Measurements from ENCODE around the gene MPLKIP.
"Not testable (repeated sequence)": the region's sequence is repeated elsewhere in the genome, so short reads cannot be mapped to it uniquely, and the experiment has no call there.

Gene MPLKIP

DNA sequence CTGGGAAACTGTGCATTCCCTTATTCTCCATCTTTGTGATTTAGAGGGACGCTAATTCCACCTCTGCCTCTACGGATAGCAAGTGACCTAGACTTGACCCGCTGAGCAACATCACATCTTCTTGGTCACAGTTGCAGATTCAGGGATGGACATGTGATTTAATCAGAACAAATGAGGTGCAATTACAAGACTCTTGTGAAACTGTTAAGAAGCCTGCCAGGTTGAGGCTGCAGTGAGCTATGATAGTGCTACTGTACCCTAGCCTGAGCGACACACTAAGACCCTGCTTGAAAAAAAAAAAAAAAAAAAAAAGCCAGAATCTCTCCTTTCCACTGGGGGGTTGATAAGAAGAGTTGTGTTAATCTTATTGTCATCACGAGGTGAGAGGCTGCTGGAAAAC lies 14.4 kb downstream of the MPLKIP start:
- Histone ChIP-seq H3K9me3 (replicated peaks in 1 of 2; ENCODE audit: control insufficient read depth in 2 of 2, insufficient read depth in 1 of 2, low read depth in 1 of 2, low read length in 2 of 2) (no peaks in the 10 kb centered on the region), H3K23ac (ENCODE audit: low read depth, low read length, poor library complexity) (no peak overlapping the region), H3K79me1 (ENCODE audit: low read depth, low read length) (peaks cover 1% of the 10 kb centered on the region), H3K18ac (ENCODE audit: low read length) (no peak overlapping the region), H2BK120ac (ENCODE audit: low read depth, low read length) (no peak overlapping the region), H3K4me1 (ENCODE audit: control insufficient read depth in 2 of 2, insufficient read depth in 1 of 2, low read depth in 1 of 2, low read length in 2 of 2) (no peaks in the 10 kb centered on the region), H2BK15ac (ENCODE audit: low read length) (no peak overlapping the region), H3K27ac (replicated peaks; ENCODE audit: low read length) (no peak overlapping the region), H2BK5ac (ENCODE audit: low read length) (no peak overlapping the region), H4K8ac (ENCODE audit: low read depth, low read length) (no peak overlapping the region), H3K9ac (ENCODE audit: low read depth, low read length, poor library complexity) (no peak overlapping the region), H3K4me2 (ENCODE audit: insufficient read depth, low read length, poor library complexity, severe bottlenecking) (no peak overlapping the region), H3K4ac (ENCODE audit: low read length) (no peak overlapping the region), H2BK12ac (ENCODE audit: low read length) (no peak overlapping the region), H2AFZ (ENCODE audit: low read length) (no peak overlapping the region), H3K4me3 (ENCODE audit: low read length in 2 of 2) (no peak overlapping the region), H3K27me3 (ENCODE audit: control insufficient read depth in 3 of 3, insufficient read depth in 3 of 3, low read depth in 1 of 3, low read length in 3 of 3) (no peaks in the 10 kb centered on the region), H4K91ac (ENCODE audit: low read depth, low read length, poor library complexity) (no peak overlapping the region), H2AK5ac (ENCODE audit: low read depth, low read length) (no peak overlapping the region), H3K14ac (ENCODE audit: low read length) (no peak overlapping the region), H3K36me3 (replicated peaks in 1 of 2; ENCODE audit: control insufficient read depth in 2 of 2, insufficient read depth in 2 of 2, low read length in 2 of 2) (peaks cover 0 to 10% of the 10 kb centered on the region in 2 donors)
- WGBS, 2 donors (ENCODE audit: extremely low coverage in 2 of 2, insufficient read length in 2 of 2, insufficient replicate concordance in 1 of 2), result no CpG with 5 or more reads among the region's 5 CpGs
- no peak for DNase-seq (ENCODE audit: low spot score)

- H3K27me3 ChIP-seq (ENCODE audit: control insufficient read depth in 3 of 3, insufficient read depth in 3 of 3, low read depth in 1 of 3, low read length in 3 of 3); H3K23ac ChIP-seq (ENCODE audit: low read depth, low read length, poor library complexity): not testable (repeated sequence)
- WGBS, 2 donors (ENCODE audit: extremely low coverage in 2 of 2, insufficient read length in 2 of 2, insufficient replicate concordance in 1 of 2), result no CpG with 5 or more reads among the region's 7 CpGs
Observed at GRCh38 chr7:40118201-40118600, 16.2 kb downstream of the MPLKIP start.

DNA sequence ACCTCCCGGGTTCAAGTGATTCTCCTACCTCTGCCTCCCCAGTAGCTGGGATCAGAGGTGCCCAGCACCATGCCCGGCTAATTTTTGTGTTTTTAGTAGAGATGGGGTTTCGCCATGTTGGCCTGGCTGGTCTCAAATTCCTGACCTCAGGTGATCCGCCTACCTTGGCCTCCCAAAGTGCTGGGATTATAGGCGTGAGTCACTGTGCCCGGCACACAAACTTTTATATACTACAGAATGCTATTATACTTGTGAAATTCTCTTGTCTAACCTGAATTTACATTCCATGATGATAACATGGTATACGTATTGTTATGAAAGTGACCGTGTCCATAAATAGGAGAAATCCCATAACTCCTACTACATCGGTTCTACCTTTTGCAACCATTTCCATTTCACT lies 17.2 kb downstream of the MPLKIP start:
- H3K14ac ChIP-seq (ENCODE audit: low read length); H3K27ac ChIP-seq (replicated peaks; ENCODE audit: low read length); H3K4ac ChIP-seq (ENCODE audit: low read length); H2BK5ac ChIP-seq (ENCODE audit: low read length); H3K4me3 ChIP-seq (ENCODE audit: low read length in 2 of 2); H2BK120ac ChIP-seq (ENCODE audit: low read depth, low read length); H4K8ac ChIP-seq (ENCODE audit: low read depth, low read length); H2AK5ac ChIP-seq (ENCODE audit: low read depth, low read length); H3K79me1 ChIP-seq (ENCODE audit: low read depth, low read length); H3K27me3 ChIP-seq (ENCODE audit: control insufficient read depth in 3 of 3, insufficient read depth in 3 of 3, low read depth in 1 of 3, low read length in 3 of 3); H3K9ac ChIP-seq (ENCODE audit: low read depth, low read length, poor library complexity); H2BK15ac ChIP-seq (ENCODE audit: low read length); H3K36me3 ChIP-seq (replicated peaks in 1 of 2; ENCODE audit: control insufficient read depth in 2 of 2, insufficient read depth in 2 of 2, low read length in 2 of 2); H3K18ac ChIP-seq (ENCODE audit: low read length); H3K23ac ChIP-seq (ENCODE audit: low read depth, low read length, poor library complexity); H2BK12ac ChIP-seq (ENCODE audit: low read length); H2AFZ ChIP-seq (ENCODE audit: low read length); H3K9me3 ChIP-seq (replicated peaks in 1 of 2; ENCODE audit: control insufficient read depth in 2 of 2, insufficient read depth in 1 of 2, low read depth in 1 of 2, low read length in 2 of 2); H3K4me1 ChIP-seq (ENCODE audit: control insufficient read depth in 2 of 2, insufficient read depth in 1 of 2, low read depth in 1 of 2, low read length in 2 of 2); DNase-seq (ENCODE audit: low spot score); H3K4me2 ChIP-seq (ENCODE audit: insufficient read depth, low read length, poor library complexity, severe bottlenecking); H4K91ac ChIP-seq (ENCODE audit: low read depth, low read length, poor library complexity): not testable (repeated sequence)
- WGBS, 2 donors (ENCODE audit: extremely low coverage in 2 of 2, insufficient read length in 2 of 2, insufficient replicate concordance in 1 of 2), result no CpG with 5 or more reads among the region's 9 CpGs

More at GRCh38 chr7:40118201-40118600, 16.2 kb downstream of the MPLKIP start:
- not testable (repeated sequence) for H2AFZ ChIP-seq (ENCODE audit: low read length); H2BK15ac ChIP-seq (ENCODE audit: low read length); H3K14ac ChIP-seq (ENCODE audit: low read length); H3K9ac ChIP-seq (ENCODE audit: low read depth, low read length, poor library complexity); H3K4me3 ChIP-seq (ENCODE audit: low read length in 2 of 2); H3K18ac ChIP-seq (ENCODE audit: low read length); H3K9me3 ChIP-seq (replicated peaks in 1 of 2; ENCODE audit: control insufficient read depth in 2 of 2, insufficient read depth in 1 of 2, low read depth in 1 of 2, low read length in 2 of 2); H3K27ac ChIP-seq (replicated peaks; ENCODE audit: low read length); H4K8ac ChIP-seq (ENCODE audit: low read depth, low read length); H3K4me1 ChIP-seq (ENCODE audit: control insufficient read depth in 2 of 2, insufficient read depth in 1 of 2, low read depth in 1 of 2, low read length in 2 of 2); DNase-seq (ENCODE audit: low spot score); H3K4ac ChIP-seq (ENCODE audit: low read length); H4K91ac ChIP-seq (ENCODE audit: low read depth, low read length, poor library complexity); H2BK12ac ChIP-seq (ENCODE audit: low read length); H3K4me2 ChIP-seq (ENCODE audit: insufficient read depth, low read length, poor library complexity, severe bottlenecking); H3K36me3 ChIP-seq (replicated peaks in 1 of 2; ENCODE audit: control insufficient read depth in 2 of 2, insufficient read depth in 2 of 2, low read length in 2 of 2); H3K79me1 ChIP-seq (ENCODE audit: low read depth, low read length); H2AK5ac ChIP-seq (ENCODE audit: low read depth, low read length); H2BK120ac ChIP-seq (ENCODE audit: low read depth, low read length); H2BK5ac ChIP-seq (ENCODE audit: low read length)

DNA sequence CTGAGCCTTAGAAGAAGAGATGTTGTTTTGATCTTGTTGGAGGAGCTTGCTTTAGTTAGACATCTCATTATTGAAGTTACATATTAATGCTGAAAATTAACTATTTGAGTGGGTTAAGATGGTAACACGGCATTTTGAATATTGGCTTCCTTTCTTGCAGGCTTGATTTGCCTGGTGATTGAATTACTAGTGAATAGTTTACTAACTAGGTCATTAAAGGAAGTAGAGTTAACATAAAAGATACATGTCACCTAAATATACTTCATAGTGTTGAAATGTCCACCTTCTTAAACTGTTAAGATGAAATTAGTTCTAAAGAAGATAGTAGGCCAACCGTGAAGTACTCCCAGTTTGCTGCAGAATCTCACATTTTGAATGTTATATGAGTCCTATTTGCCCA lies 18.5 kb downstream of the MPLKIP start:
- Histone ChIP-seq H4K8ac (ENCODE audit: low read depth, low read length) (no peak overlapping the region), H3K9ac (ENCODE audit: low read depth, low read length, poor library complexity) (no peak overlapping the region), H3K4ac (ENCODE audit: low read length) (no peak overlapping the region), H3K14ac (ENCODE audit: low read length) (no peak overlapping the region), H3K18ac (ENCODE audit: low read length) (no peak overlapping the region), H2BK5ac (ENCODE audit: low read length) (no peak overlapping the region), H3K23ac (ENCODE audit: low read depth, low read length, poor library complexity) (no peak overlapping the region), H3K9me3 (replicated peaks in 1 of 2; ENCODE audit: control insufficient read depth in 2 of 2, insufficient read depth in 1 of 2, low read depth in 1 of 2, low read length in 2 of 2) (no peaks in the 10 kb centered on the region), H2BK12ac (ENCODE audit: low read length) (no peak overlapping the region), H2BK120ac (ENCODE audit: low read depth, low read length) (no peak overlapping the region), H4K91ac (ENCODE audit: low read depth, low read length, poor library complexity) (no peak overlapping the region), H2AK5ac (ENCODE audit: low read depth, low read length) (no peak overlapping the region), H3K36me3 (replicated peaks in 1 of 2; ENCODE audit: control insufficient read depth in 2 of 2, insufficient read depth in 2 of 2, low read length in 2 of 2) (peaks cover 0 to 8% of the 10 kb centered on the region in 2 donors), H3K27ac (replicated peaks; ENCODE audit: low read length) (no peak overlapping the region), H3K27me3 (ENCODE audit: control insufficient read depth in 3 of 3, insufficient read depth in 3 of 3, low read depth in 1 of 3, low read length in 3 of 3) (no peaks in the 10 kb centered on the region), H3K79me1 (ENCODE audit: low read depth, low read length) (peaks cover 1% of the 10 kb centered on the region), H3K4me2 (ENCODE audit: insufficient read depth, low read length, poor library complexity, severe bottlenecking) (no peak overlapping the region), H3K4me3 (ENCODE audit: low read length in 2 of 2) (no peak overlapping the region), H2BK15ac (ENCODE audit: low read length) (no peak overlapping the region), H3K4me1 (ENCODE audit: control insufficient read depth in 2 of 2, insufficient read depth in 1 of 2, low read depth in 1 of 2, low read length in 2 of 2) (no peaks in the 10 kb centered on the region), H2AFZ (ENCODE audit: low read length) (no peak overlapping the region)
- WGBS, 2 donors (ENCODE audit: extremely low coverage in 2 of 2, insufficient read length in 2 of 2, insufficient replicate concordance in 1 of 2), result no CpG with 5 or more reads among the region's 2 CpGs
- no peak for DNase-seq (ENCODE audit: low spot score)

Measured in neuronal stem cell (in vitro differentiated cells).